IMR-90 (cell line): ENCODE measurements around the gene SEC61B.

ENCODE experiments used
- BHLHE40 ChIP-seq: fragments of 150-350 bp; IDR thresholded peaks from 2 replicates; pipeline ENCODE4 v1.6.1; 2016; ENCODE audit warnings: mild to moderate bottlenecking, low read depth, low read length
- CHD1 ChIP-seq: IDR thresholded peaks from 2 replicates; pipeline ENCODE4 v1.6.1; 2012; ENCODE audit warnings: low read depth, low read length, improper control_type of control experiment
- MAFK ChIP-seq: IDR thresholded peaks from 2 replicates; pipeline ENCODE4 v1.6.1; 2012; ENCODE audit warnings: low read depth, low read length, improper control_type of control experiment
- MAZ ChIP-seq: IDR thresholded peaks from 2 replicates; pipeline ENCODE4 v1.6.1; 2012; ENCODE audit warnings: low read depth, mild to moderate bottlenecking, low read length, improper control_type of control experiment, moderate library complexity, borderline replicate concordance
- MXI1 ChIP-seq: IDR thresholded peaks from 2 replicates; pipeline ENCODE4 v1.6.1; 2012; ENCODE audit warnings: low read depth, mild to moderate bottlenecking, low read length, moderate library complexity, borderline replicate concordance
- POLR2A ChIP-seq: IDR thresholded peaks from 2 replicates; pipeline ENCODE4 v1.6.1; 2012; ENCODE audit warnings: mild to moderate bottlenecking, low read depth, low read length
- RAD21 ChIP-seq: IDR thresholded peaks from 2 replicates; pipeline ENCODE4 v1.6.1; 2012; ENCODE audit warnings: low read length, improper control_type of control experiment
- RCOR1 ChIP-seq: IDR thresholded peaks from 2 replicates; pipeline ENCODE4 v1.6.1; 2012; ENCODE audit warnings: mild to moderate bottlenecking, low read length, improper control_type of control experiment; ENCODE audit not compliant: insufficient replicate concordance
- RFX5 ChIP-seq: IDR thresholded peaks from 2 replicates; pipeline ENCODE4 v1.8.0; 2012; ENCODE audit warnings: low read depth, mild to moderate bottlenecking, low read length, moderate library complexity
- SMC3 ChIP-seq: fragments of 150-350 bp; IDR thresholded peaks from 2 replicates; pipeline ENCODE4 v1.6.1; 2016; ENCODE audit warnings: low read depth, mild to moderate bottlenecking, antibody characterized with exemption, low read length, moderate library complexity
- TF ChIP-seq, protein P1 (sequence below): conservative IDR thresholded peaks from 2 replicates; pipeline ENCODE4 v1.5.1; 2012; ENCODE audit warnings: mild to moderate bottlenecking, low read depth, low read length, improper control_type of control experiment
- TF ChIP-seq, protein P2 (sequence below): fragments of 150-350 bp; IDR thresholded peaks from 2 replicates; pipeline ENCODE4 v1.6.1; 2017; ENCODE audit warnings: mild to moderate bottlenecking, antibody characterized with exemption, low read length, low read depth
- TF ChIP-seq, protein P3 (sequence below): fragments of 150-350 bp; IDR thresholded peaks from 2 replicates; pipeline ENCODE4 v1.6.1; 2016; ENCODE audit warnings: low read depth, mild to moderate bottlenecking, low read length, moderate library complexity, borderline replicate concordance

DNA sequence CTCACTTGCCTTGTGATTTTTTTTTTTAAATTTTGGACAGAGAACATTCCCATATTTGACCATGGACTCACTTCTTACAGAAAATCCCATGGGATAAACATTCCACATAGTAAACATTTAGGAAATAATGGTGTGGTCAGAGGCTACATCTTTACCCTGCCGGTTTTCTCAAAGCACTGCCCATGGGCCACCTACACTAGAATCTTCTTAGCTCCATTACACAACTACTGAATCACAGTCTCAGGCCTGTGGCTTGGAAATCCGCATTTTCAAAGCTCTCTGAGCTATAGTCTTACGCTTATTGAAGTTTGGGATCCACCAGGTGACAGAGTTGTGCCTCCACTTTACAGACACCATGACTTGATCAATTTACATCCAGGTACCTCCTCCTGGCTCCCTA lies 39.7 kb upstream of the SEC61B start:
- TF ChIP-seq, protein P1, sequence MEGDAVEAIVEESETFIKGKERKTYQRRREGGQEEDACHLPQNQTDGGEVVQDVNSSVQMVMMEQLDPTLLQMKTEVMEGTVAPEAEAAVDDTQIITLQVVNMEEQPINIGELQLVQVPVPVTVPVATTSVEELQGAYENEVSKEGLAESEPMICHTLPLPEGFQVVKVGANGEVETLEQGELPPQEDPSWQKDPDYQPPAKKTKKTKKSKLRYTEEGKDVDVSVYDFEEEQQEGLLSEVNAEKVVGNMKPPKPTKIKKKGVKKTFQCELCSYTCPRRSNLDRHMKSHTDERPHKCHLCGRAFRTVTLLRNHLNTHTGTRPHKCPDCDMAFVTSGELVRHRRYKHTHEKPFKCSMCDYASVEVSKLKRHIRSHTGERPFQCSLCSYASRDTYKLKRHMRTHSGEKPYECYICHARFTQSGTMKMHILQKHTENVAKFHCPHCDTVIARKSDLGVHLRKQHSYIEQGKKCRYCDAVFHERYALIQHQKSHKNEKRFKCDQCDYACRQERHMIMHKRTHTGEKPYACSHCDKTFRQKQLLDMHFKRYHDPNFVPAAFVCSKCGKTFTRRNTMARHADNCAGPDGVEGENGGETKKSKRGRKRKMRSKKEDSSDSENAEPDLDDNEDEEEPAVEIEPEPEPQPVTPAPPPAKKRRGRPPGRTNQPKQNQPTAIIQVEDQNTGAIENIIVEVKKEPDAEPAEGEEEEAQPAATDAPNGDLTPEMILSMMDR, result no peak
- TF ChIP-seq POLR2A, result no peak
- TF ChIP-seq MAFK, result no peak
- no peak for TF ChIP-seq RFX5
- TF ChIP-seq, protein P2, sequence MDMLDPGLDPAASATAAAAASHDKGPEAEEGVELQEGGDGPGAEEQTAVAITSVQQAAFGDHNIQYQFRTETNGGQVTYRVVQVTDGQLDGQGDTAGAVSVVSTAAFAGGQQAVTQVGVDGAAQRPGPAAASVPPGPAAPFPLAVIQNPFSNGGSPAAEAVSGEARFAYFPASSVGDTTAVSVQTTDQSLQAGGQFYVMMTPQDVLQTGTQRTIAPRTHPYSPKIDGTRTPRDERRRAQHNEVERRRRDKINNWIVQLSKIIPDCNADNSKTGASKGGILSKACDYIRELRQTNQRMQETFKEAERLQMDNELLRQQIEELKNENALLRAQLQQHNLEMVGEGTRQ, result no peak
- no peak for TF ChIP-seq CHD1
- no peak for TF ChIP-seq RAD21
- TF ChIP-seq MXI1, result no peak
- no peak for TF ChIP-seq BHLHE40
- no peak for TF ChIP-seq SMC3
- TF ChIP-seq, protein P3, sequence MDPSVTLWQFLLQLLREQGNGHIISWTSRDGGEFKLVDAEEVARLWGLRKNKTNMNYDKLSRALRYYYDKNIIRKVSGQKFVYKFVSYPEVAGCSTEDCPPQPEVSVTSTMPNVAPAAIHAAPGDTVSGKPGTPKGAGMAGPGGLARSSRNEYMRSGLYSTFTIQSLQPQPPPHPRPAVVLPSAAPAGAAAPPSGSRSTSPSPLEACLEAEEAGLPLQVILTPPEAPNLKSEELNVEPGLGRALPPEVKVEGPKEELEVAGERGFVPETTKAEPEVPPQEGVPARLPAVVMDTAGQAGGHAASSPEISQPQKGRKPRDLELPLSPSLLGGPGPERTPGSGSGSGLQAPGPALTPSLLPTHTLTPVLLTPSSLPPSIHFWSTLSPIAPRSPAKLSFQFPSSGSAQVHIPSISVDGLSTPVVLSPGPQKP, result no peak
- TF ChIP-seq RCOR1, result no peak
- no peak for TF ChIP-seq MAZ
